Measurements from ENCODE around the gene GAS2L3. TPM values are rescaled to one million over a fixed set of nuclear protein-coding genes. Genes with fewer than 3 reads are reported as not detected.

Gene GAS2L3
- total and polyA plus RNA-seq, 2 of the 8 experiments (the other 6 are each of a cell fraction or from before 2014, with no cell fraction given) = 2.1 to 19.3 TPM

DNA sequence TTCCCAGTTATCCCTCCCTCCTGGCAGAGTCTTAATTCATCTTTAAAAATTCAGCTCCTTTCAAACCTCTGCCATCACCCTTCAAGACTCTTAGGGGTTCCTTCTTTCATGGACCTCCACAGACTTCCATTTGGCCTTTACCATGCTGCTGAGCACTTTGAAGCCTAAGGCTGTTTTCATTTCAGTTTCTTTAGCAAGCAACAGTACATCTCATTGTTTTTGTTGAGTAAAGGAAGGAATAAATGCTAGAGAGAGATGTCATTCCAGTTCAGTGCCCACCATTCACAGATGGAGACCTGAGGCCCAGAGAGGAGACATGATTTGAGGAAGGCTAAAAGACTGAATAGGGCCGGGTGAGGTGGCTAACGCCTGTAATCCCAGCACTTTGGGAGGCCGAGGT, 1.3 kb upstream of the GAS2L3 start:
- H2BK20ac ChIP-seq (ENCODE audit: low read length) = no peak overlapping the region
- no peak overlapping the region for H2BK12ac ChIP-seq (ENCODE audit: low read depth, low read length)
- H4K8ac ChIP-seq (ENCODE audit: extremely low read depth, insufficient read depth, low read length) = no peak overlapping the region
- no peak overlapping the region for H3K56ac ChIP-seq (replicated peaks; ENCODE audit: insufficient read length, low read depth, low read length)
- no peak overlapping the region for H3K4ac ChIP-seq (replicated peaks; ENCODE audit: insufficient read length, low read depth, low read length)
- H3K18ac ChIP-seq (ENCODE audit: extremely low read depth, low read length) = no peak overlapping the region
- peaks cover 0 to 10% (median 6%) of the 10 kb centered on the region in 4 experiments; a peak in 4 of 7 replicates for H3K27me3 ChIP-seq (replicated peaks in 1 of 4; ENCODE audit: control insufficient read depth in 3 of 4, extremely low read depth in 1 of 4, insufficient read depth in 3 of 4, low read length in 3 of 4)
- POLR2A ChIA-PET (ENCODE audit: partially characterized antibody) = no interaction called here
- H2BK5ac ChIP-seq (ENCODE audit: low read depth, low read length) = no peak overlapping the region
- peaks cover 0 to 12% of the 10 kb centered on the region in 2 experiments; a peak in 1 of 4 replicates for H3K79me2 ChIP-seq (ENCODE audit: control insufficient read depth in 1 of 2, insufficient read depth in 2 of 2, low read length in 2 of 2)
- H2BK15ac ChIP-seq (ENCODE audit: low read length) = no peak overlapping the region
- H2AFZ ChIP-seq (ENCODE audit: low read length) = no peak overlapping the region
- H3K4me2 ChIP-seq (ENCODE audit: insufficient read depth in 1 of 2, low read depth in 2 of 2, low read length in 2 of 2) = no peak overlapping the region; a peak in 1 of 4 replicates
- H2AK5ac ChIP-seq (ENCODE audit: low read depth, low read length) = no peak overlapping the region
- H3K79me1 ChIP-seq (ENCODE audit: low read depth, low read length) = no peaks in the 10 kb centered on the region
- WGBS, 2 experiments (ENCODE audit: extremely low coverage in 1 of 2, insufficient coverage in 1 of 2, insufficient read length in 1 of 2, insufficient replicate concordance in 2 of 2, low coverage in 1 of 2, low lambda C conversion rate in 2 of 2, missing lambda C conversion rate in 1 of 2) = 93% methylated on average over 3 of the region's 3 CpGs; no CpG with 5 or more reads in 1 of the 2 experiments
- no peaks in the 10 kb centered on the region for H4K20me1 ChIP-seq (replicated peaks in 1 of 2; ENCODE audit: control insufficient read depth in 1 of 2, insufficient read depth in 2 of 2, low read length in 2 of 2)
- no peak overlapping the region for H3K4me3 ChIP-seq (ENCODE audit: extremely low read depth in 1 of 4, insufficient read depth in 2 of 4, low read depth in 3 of 4, low read length in 4 of 4)
- no peak overlapping the region for H2BK120ac ChIP-seq (replicated peaks; ENCODE audit: low read depth, low read length)
- H3K4me1 ChIP-seq (replicated peaks in 1 of 4; ENCODE audit: control insufficient read depth in 3 of 4, insufficient read depth in 4 of 4, low read length in 3 of 4) = peaks cover 0 to 3% (median 3%) of the 10 kb centered on the region in 4 experiments; a peak in 3 of 7 replicates
- CTCF ChIA-PET (ENCODE audit: partially characterized antibody) = interaction anchor here (1.2 to 2.3 kb wide), 2 partner anchors 17 to 79 kb away, joined by 3 to 8 read pairs; no protein-coding TSS in a partner anchor
- DNase-seq (ENCODE audit: low read depth in 1 of 2, low spot score in 2 of 2) (no peak), FAIRE-seq (no peak)
- H3K9ac ChIP-seq (replicated peaks in 1 of 4; ENCODE audit: extremely low read depth in 1 of 4, low read depth in 3 of 4, low read length in 3 of 4) = no peak overlapping the region
- H3K9me3 ChIP-seq (ENCODE audit: insufficient read depth in 2 of 2, low read depth in 1 of 2, low read length in 1 of 2) = no peaks in the 10 kb centered on the region
- no peak overlapping the region for H3K23ac ChIP-seq (ENCODE audit: insufficient read length)
- no peak overlapping the region for H3K14ac ChIP-seq (ENCODE audit: insufficient read length)
- peaks cover 12% of the 10 kb centered on the region for H3K23me2 ChIP-seq (ENCODE audit: low read depth, low read length)
- H4K91ac ChIP-seq (replicated peaks; ENCODE audit: insufficient read length, low read length) = no peak overlapping the region
- H3K27ac ChIP-seq (ENCODE audit: low read depth, low read length) = no peak overlapping the region
- H4K5ac ChIP-seq (ENCODE audit: insufficient read length, low read depth, low read length) = no peak overlapping the region
- H3K36me3 ChIP-seq (ENCODE audit: control insufficient read depth in 2 of 4, insufficient read depth in 4 of 4, low read length in 3 of 4) = no peaks in the 10 kb centered on the region
- TF ChIP-seq EZH2 (IDR thresholded peaks at IDR 0.05; ENCODE audit: low read depth, low read length, severe bottlenecking) = no peak
- TF ChIP-seq SP1 (IDR thresholded peaks at IDR 0.05; ENCODE audit: low read depth, low read length) = no peak
- no peak for TF ChIP-seq TEAD4 (IDR thresholded peaks at IDR 0.05; ENCODE audit: low read depth, low read length)
- TF ChIP-seq MAFK (IDR thresholded peaks at IDR 0.05; ENCODE audit: low read depth, low read length) = no peak
- TF ChIP-seq RFX5 (IDR thresholded peaks at IDR 0.05; ENCODE audit: borderline replicate concordance, low read depth, low read length) = no peak
- TF ChIP-seq POLR2A (IDR thresholded peaks at IDR 0.05; ENCODE audit: control extremely low read depth in 1 of 2, low read depth in 2 of 2, low read length in 2 of 2) = no peak
- TF ChIP-seq YY1 (IDR thresholded peaks at IDR 0.05; ENCODE audit: low read depth, low read length) = no peak
- TF ChIP-seq FOSL1 (IDR thresholded peaks at IDR 0.05; ENCODE audit: insufficient read depth, low read depth, low read length) = no peak
- no peak for TF ChIP-seq TAF1 (IDR thresholded peaks at IDR 0.05; ENCODE audit: low read depth, low read length)
- no peak for TF ChIP-seq POLR2AphosphoS5 (IDR thresholded peaks at IDR 0.05; ENCODE audit: low read depth, low read length)
- TF ChIP-seq POU5F1 (IDR thresholded peaks at IDR 0.05; ENCODE audit: low read depth, low read length) = no peak
- TF ChIP-seq BACH1 (IDR thresholded peaks at IDR 0.05; ENCODE audit: low read length) = no peak
- TF ChIP-seq HDAC2 (IDR thresholded peaks at IDR 0.05; ENCODE audit: borderline replicate concordance in 1 of 2, low read depth in 2 of 2, low read length in 2 of 2) = no peak
- TF ChIP-seq CTBP2 (IDR thresholded peaks at IDR 0.05; ENCODE audit: borderline replicate concordance, insufficient read depth, insufficient read length, low read length) = no peak
- TF ChIP-seq ASH2L (IDR thresholded peaks at IDR 0.05; ENCODE audit: low read length) = no peak
